ENCODE data around the gene SAA4.

DNA sequence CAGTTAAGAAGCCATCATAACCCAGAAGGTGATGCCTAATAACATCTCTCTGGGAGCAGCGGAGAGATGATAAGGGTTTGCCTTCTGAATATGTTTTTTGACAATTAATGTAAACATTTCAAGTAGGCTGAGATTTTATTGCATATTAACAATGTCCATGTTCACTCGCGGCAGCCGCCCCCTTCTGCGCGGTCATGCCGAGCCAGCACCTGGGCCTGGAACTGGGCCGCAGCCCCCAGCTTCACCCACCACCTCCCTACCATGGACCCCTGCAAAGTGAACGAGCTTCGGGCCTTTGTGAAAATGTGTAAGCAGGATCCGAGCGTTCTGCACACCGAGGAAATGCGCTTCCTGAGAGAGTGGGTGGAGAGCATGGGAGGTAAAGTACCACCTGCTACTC, 25.1 kb upstream of the SAA4 start:
- TF ChIP-seq POLR2A (IDR thresholded peaks at IDR 0.05; ENCODE audit: low read depth, low read length) (no peak), POLR2AphosphoS5 (IDR thresholded peaks at IDR 0.05; ENCODE audit: low read depth, low read length) (no peak)
